HepG2 (cell line): Measurements from ENCODE around the gene NIPAL1.

ENCODE experiments used
- CREB3 ChIP-seq: sonication (generic); formaldehyde crosslinking; IDR thresholded peaks from 2 replicates; pipeline ENCODE4 v1.5.0; 2020; ENCODE audit warnings: missing genetic modification reagents
- KLF16 ChIP-seq, 2 experiments: sonication (generic) in 1 of 2; formaldehyde crosslinking in 1 of 2; IDR thresholded peaks; 2 replicates each; pipeline versions ENCODE4 v1.6.1 to v1.8.0; 2016 to 2023; ENCODE audit warnings: missing genetic modification reagents in 2 of 2, missing compliant biosample characterization in 1 of 2
- MEIS2 ChIP-seq: sonication (generic); formaldehyde crosslinking; IDR thresholded peaks from 2 replicates; pipeline ENCODE4 v1.9.0; 2021; ENCODE audit warnings: mild to moderate bottlenecking, missing genetic modification reagents
- ONECUT2 ChIP-seq: sonication (generic); formaldehyde crosslinking; IDR thresholded peaks from 2 replicates; pipeline ENCODE4 v1.4.0; 2020; ENCODE audit warnings: missing genetic modification reagents
- ZBTB44 ChIP-seq: sonication (generic); formaldehyde crosslinking; IDR thresholded peaks from 2 replicates; pipeline ENCODE4 v1.4.0; 2020; ENCODE audit warnings: missing genetic modification reagents
- ZNF589 ChIP-seq: sonication (generic); formaldehyde crosslinking; conservative IDR thresholded peaks from 2 replicates; pipeline ENCODE4 v1.8.0; 2022; ENCODE audit warnings: mild to moderate bottlenecking, moderate library complexity, missing genetic modification reagents
- ZNF629 ChIP-seq: sonication (generic); formaldehyde crosslinking; conservative IDR thresholded peaks from 2 replicates; pipeline ENCODE4 v1.5.0; 2020; ENCODE audit warnings: missing genetic modification reagents

GRCh38 chr4:47972181-47972580, 44.4 kb upstream of the NIPAL1 start:
- TF ChIP-seq MEIS2 (no peak), ZNF589 (no peak), KLF16 (CRISPR knock-in tag; IDR thresholded peaks at IDR 0.05) (no peak), ONECUT2 (CRISPR knock-in tag) (no peak), CREB3 (CRISPR knock-in tag) (no peak), ZBTB44 (CRISPR knock-in tag) (no peak), ZNF629 (CRISPR knock-in tag) (no peak)
